HepG2 (cell line): ENCODE measurements around the gene DPH7. TPM values are rescaled to one million over a fixed set of nuclear protein-coding genes. Genes with fewer than 3 reads are reported as not detected.
A peak's percentile ranks its signal among the peaks of the same experiment; 100 is the strongest.

Source experiments
- CBX5 ChIP-seq: sonication (generic); formaldehyde crosslinking; IDR thresholded peaks from 2 replicates; pipeline ENCODE4 v1.4.0; 2020; ENCODE audit warnings: missing genetic modification reagents, borderline replicate concordance
- CEBPG ChIP-seq: IDR thresholded peaks from 2 replicates; pipeline ENCODE4 v1.6.1; 2016
- ELF1 ChIP-seq: sonication (generic); formaldehyde crosslinking; IDR thresholded peaks from 2 replicates; pipeline ENCODE4 v1.4.0; 2020; ENCODE audit warnings: missing genetic modification reagents
- FOSL1 ChIP-seq: sonication (generic); formaldehyde crosslinking; IDR thresholded peaks from 2 replicates; pipeline ENCODE4 v1.9.0; 2021; ENCODE audit warnings: missing genetic modification reagents, borderline replicate concordance
- HES4 ChIP-seq: sonication (generic); formaldehyde crosslinking; IDR thresholded peaks from 2 replicates; pipeline ENCODE4 v1.9.0; 2021; ENCODE audit warnings: mild to moderate bottlenecking, missing genetic modification reagents, borderline replicate concordance
- HOXA3 ChIP-seq: sonication (generic); formaldehyde crosslinking; IDR thresholded peaks from 2 replicates; pipeline ENCODE4 v1.5.0; 2020; ENCODE audit warnings: missing genetic modification reagents
- KLF6 ChIP-seq: IDR thresholded peaks from 2 replicates; pipeline ENCODE4 v1.8.0; 2016; ENCODE audit warnings: missing biosample characterization, missing genetic modification reagents
- MEIS1 ChIP-seq: sonication (generic); formaldehyde crosslinking; IDR thresholded peaks from 2 replicates; pipeline ENCODE4 v1.9.0; 2021; ENCODE audit warnings: mild to moderate bottlenecking, missing genetic modification reagents, moderate library complexity, borderline replicate concordance
- PHF21A ChIP-seq: sonication (generic); formaldehyde crosslinking; IDR thresholded peaks from 2 replicates; pipeline ENCODE4 v1.5.0; 2020; ENCODE audit warnings: mild to moderate bottlenecking, missing genetic modification reagents
- POLR2A ChIP-seq, 2 experiments: IDR thresholded peaks; 2 replicates each; pipeline ENCODE4 v1.6.1; 2011; ENCODE audit warnings: low read depth in 2 of 2, low read length in 2 of 2, mild to moderate bottlenecking in 1 of 2, moderate library complexity in 1 of 2; ENCODE audit not compliant: insufficient read depth in 1 of 2
- SNAI1 ChIP-seq: sonication (generic); formaldehyde crosslinking; IDR thresholded peaks from 2 replicates; pipeline ENCODE4 v1.5.0; 2020; ENCODE audit warnings: mild to moderate bottlenecking, missing genetic modification reagents, borderline replicate concordance
- SSRP1 ChIP-seq: IDR thresholded peaks from 2 replicates; pipeline ENCODE4 v1.6.1; 2016; ENCODE audit warnings: control low read depth
- STAT5B ChIP-seq: sonication (generic); formaldehyde crosslinking; IDR thresholded peaks from 2 replicates; pipeline ENCODE4 v1.4.0; 2020; ENCODE audit warnings: missing genetic modification reagents
- SUZ12 ChIP-seq: fragments of 150-350 bp; IDR thresholded peaks from 2 replicates; pipeline ENCODE4 v1.6.1; 2014; ENCODE audit warnings: low read depth, low read length
- THYN1 ChIP-seq: sonication (generic); formaldehyde crosslinking; IDR thresholded peaks from 2 replicates; pipeline ENCODE4 v1.8.1; 2023; ENCODE audit warnings: low read depth, mild to moderate bottlenecking, moderate library complexity, missing genetic modification reagents, borderline replicate concordance
- ZFY ChIP-seq: sonication (generic); formaldehyde crosslinking; IDR thresholded peaks from 2 replicates; pipeline ENCODE4 v1.4.0; 2020; ENCODE audit warnings: missing genetic modification reagents
- ZKSCAN1 ChIP-seq: fragments of 150-350 bp; IDR thresholded peaks from 2 replicates; pipeline ENCODE4 v1.6.1; 2014; ENCODE audit warnings: low read length
- ZNF407 ChIP-seq: sonication (generic); formaldehyde crosslinking; IDR thresholded peaks from one replicate; pipeline ENCODE4 v1.5.1; 2020; ENCODE audit warnings: mild to moderate bottlenecking, missing genetic modification reagents; ENCODE audit errors: not compliant biosample characterization
- ZNF501 ChIP-seq: sonication (generic); formaldehyde crosslinking; IDR thresholded peaks from 2 replicates; pipeline ENCODE4 v1.5.1; 2020; ENCODE audit warnings: mild to moderate bottlenecking, moderate library complexity, missing genetic modification reagents
- ZNF558 ChIP-seq: sonication (generic); formaldehyde crosslinking; IDR thresholded peaks from 2 replicates; pipeline ENCODE4 v1.9.0; 2022; ENCODE audit warnings: mild to moderate bottlenecking, missing genetic modification reagents, borderline replicate concordance
- ZNF724P ChIP-seq: sonication (generic); formaldehyde crosslinking; IDR thresholded peaks from 2 replicates; pipeline ENCODE4 v1.8.0; 2022; ENCODE audit warnings: missing genetic modification reagents, borderline replicate concordance
- ZNF790 ChIP-seq: sonication (generic); formaldehyde crosslinking; IDR thresholded peaks from 2 replicates; pipeline ENCODE4 v1.8.0; 2022; ENCODE audit warnings: missing genetic modification reagents, mild to moderate bottlenecking, borderline replicate concordance
- ZNF883 ChIP-seq: sonication (generic); formaldehyde crosslinking; IDR thresholded peaks from 2 replicates; pipeline ENCODE4 v1.5.1; 2020; ENCODE audit warnings: mild to moderate bottlenecking, missing genetic modification reagents; ENCODE audit errors: not compliant biosample characterization
- polyA plus RNA-seq, 8 experiments: library from polyadenylated mRNA; depleted of rRNA in 3 of 8; stranded (reverse) in 7 of 8; unstranded in 1 of 8; fragments of >200 nt; fragmentation: Illumina TruSeq in 4 of 8; extraction: Trizol in 4 of 8; gene quantifications; 2 replicates each; pipeline versions ENCODE4 v1.2.1 to v1.2.3, GENCODE V29; 2011 to 2016; ENCODE audit warnings: low read depth in 4 of 8, missing spikeins in 1 of 8, mixed read lengths in 1 of 8; ENCODE audit not compliant: insufficient read depth in 1 of 8
- total RNA-seq, 5 experiments: library from RNA; depleted of rRNA; stranded (reverse); fragments of >200 nt; fragmentation: Illumina TruSeq; extraction: Trizol; gene quantifications; 2 replicates each; pipeline ENCODE4 v1.2.3, GENCODE V29; 2016; ENCODE audit warnings: low read depth in 1 of 5

Gene DPH7
- total and polyA plus RNA-seq, 2 of the 13 experiments (the other 11 are each of a cell fraction or from before 2014, with no cell fraction given), result 27.6 to 31.6 TPM

DNA sequence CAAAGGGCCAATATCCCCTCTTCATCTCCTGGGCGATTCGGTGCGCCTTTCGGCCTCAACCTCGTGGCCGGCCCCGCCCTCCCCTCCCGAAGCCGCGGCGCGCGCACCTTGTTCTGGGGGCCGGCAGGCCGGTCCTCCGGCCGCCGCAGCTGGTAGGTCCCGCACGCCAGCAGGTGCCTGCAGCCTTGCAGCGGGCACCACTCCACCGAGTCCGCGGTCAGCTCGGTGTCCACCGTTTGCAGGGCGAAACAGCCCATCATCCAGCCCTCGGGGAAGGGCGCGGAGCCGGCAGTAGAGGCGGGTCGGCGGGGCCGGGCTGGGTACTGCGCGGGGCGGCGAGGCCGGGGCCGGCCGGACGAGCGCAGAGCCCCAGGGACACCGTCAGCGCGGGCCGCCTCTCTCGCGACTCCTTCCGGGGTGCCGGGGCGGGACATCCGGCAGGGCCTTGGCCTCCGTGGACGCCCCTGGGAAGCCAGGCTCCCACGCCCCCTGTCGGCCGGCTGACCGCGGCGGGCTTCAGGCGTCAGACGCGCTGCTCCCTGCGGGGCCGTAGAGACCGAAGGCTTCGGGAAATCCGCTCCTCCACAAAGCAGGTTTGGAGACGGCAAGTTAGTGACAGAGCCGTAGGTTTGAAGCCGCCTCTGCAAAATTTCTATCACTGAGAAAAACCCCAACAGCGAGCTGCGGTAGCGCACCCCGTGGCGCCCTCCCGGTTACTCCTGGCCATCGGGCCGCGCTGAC, at the start of gene DPH7 (continued):
- peak; percentile 36 for TF ChIP-seq ZNF407
- peak in 1 of 2 experiments; percentile 78 for TF ChIP-seq POLR2A (IDR thresholded peaks at IDR 0.05; ENCODE audit: insufficient read depth in 1 of 2, low read depth in 2 of 2, low read length in 2 of 2)
- peak; percentile 22; the same call in 1 of the 2 replicates for TF ChIP-seq FOSL1 (CRISPR knock-in tag)
- TF ChIP-seq ELF1 (CRISPR knock-in tag), result peak; percentile 47; the same call in 1 of the 2 replicates
- TF ChIP-seq SNAI1 (CRISPR knock-in tag), result no peak
- no peak; the same call in none of the 2 replicates for TF ChIP-seq PHF21A
- 0 out of 2 replicates have a peak, but pooled peaks have one; percentile 15 for TF ChIP-seq CBX5
- TF ChIP-seq ZKSCAN1, result no peak
- no peak for TF ChIP-seq CEBPG (CRISPR knock-in tag)
- TF ChIP-seq ZNF724P (CRISPR knock-in tag), result no peak
- TF ChIP-seq HOXA3 (CRISPR knock-in tag), result peak; percentile 89
- TF ChIP-seq KLF6, result peak; percentile 80
- no peak for TF ChIP-seq SSRP1 (CRISPR knock-in tag)
- TF ChIP-seq STAT5B (CRISPR knock-in tag), result no peak
- peak; percentile 32; the same call in 1 of the 2 replicates for TF ChIP-seq ZNF558 (CRISPR knock-in tag)
- TF ChIP-seq SUZ12, result no peak
- TF ChIP-seq HES4 (CRISPR knock-in tag), result no peak; the same call in 1 of the 2 replicates
- peak; percentile 98 for TF ChIP-seq ZFY (CRISPR knock-in tag)
- TF ChIP-seq ZNF501 (CRISPR knock-in tag), result peak; percentile 16
- TF ChIP-seq THYN1 (CRISPR knock-in tag), result no peak
- peak; percentile 66 for TF ChIP-seq ZNF883 (CRISPR knock-in tag)
- TF ChIP-seq ZNF790 (CRISPR knock-in tag), result no peak; the same call in 1 of the 2 replicates
- no peak for TF ChIP-seq MEIS1 (CRISPR knock-in tag)
